Endothelial cell of umbilical vein (primary cell): ENCODE data around the gene CDC42SE2. TPM values are rescaled to one million over a fixed set of nuclear protein-coding genes. Genes with fewer than 3 reads are reported as not detected.

ENCODE experiments used
- BruUV-seq: library from RNA; stranded (reverse); fragments of 400-500 nt; replicated peaks from 2 replicates; lab custom pipeline; 2021; lab: Mats Ljungman, UMichigan
- CTCF ChIA-PET: fragments of 300-600, 350-600 bp; sonication (Branson Sonifier 250); formaldehyde crosslinking; loops from one replicate; lab custom pipeline; 2021; ENCODE audit warnings: antibody characterized with exemption, inconsistent platforms; lab: Charles Lee
- POLR2A ChIA-PET: fragments of 300-600, 350-600 bp; sonication (Branson Sonifier 250); formaldehyde crosslinking; loops from one replicate; lab custom pipeline; 2021; ENCODE audit warnings: antibody characterized with exemption, inconsistent platforms; lab: Charles Lee
- DNase-seq: peaks from one replicate; pipeline ENCODE4 v3.0.0-alpha.2; 2011; ENCODE audit warnings: low read depth, low spot score
- FAIRE-seq: peaks from 2 replicates; lab custom pipeline; 2011; peaks lifted over from hg19 to GRCh38; lab: Jason Lieb, UNC
- H2AFZ ChIP-seq: 2 replicates; pipeline ENCODE4 v1.6.0; 2012; ENCODE audit warnings: low read depth, low read length, control low read depth, inconsistent platforms
- H3K27ac ChIP-seq: 2 replicates; pipeline ENCODE4 v1.5.1; 2011; ENCODE audit warnings: low read depth, mild to moderate bottlenecking, control low read depth, low read length, moderate library complexity; ENCODE audit not compliant: insufficient read depth
- H3K27me3 ChIP-seq, 2 experiments: 2 replicates each; pipeline versions ENCODE4 v1.6.0 to v1.6.1; 2011; ENCODE audit warnings: low read length in 2 of 2, mixed read lengths in 1 of 2; ENCODE audit not compliant: control insufficient read depth in 2 of 2, insufficient read depth in 2 of 2
- H3K36me3 ChIP-seq, 2 experiments: 2 replicates in 1 of 2; 3 replicates in 1 of 2; pipeline ENCODE4 v1.5.1; 2011; ENCODE audit warnings: low read length in 2 of 2, mild to moderate bottlenecking in 1 of 2, moderate library complexity in 1 of 2; ENCODE audit not compliant: control insufficient read depth in 2 of 2, insufficient read depth in 2 of 2; ENCODE audit errors: extremely low read depth in 1 of 2
- H3K4me1 ChIP-seq: 3 replicates; pipeline ENCODE4 v1.5.1; 2011; ENCODE audit warnings: mild to moderate bottlenecking, low read length; ENCODE audit not compliant: control insufficient read depth, insufficient read depth; ENCODE audit errors: extremely low read depth
- H3K4me2 ChIP-seq: 2 replicates; pipeline ENCODE4 v1.6.1; 2011; ENCODE audit warnings: low read length, control low read depth, mixed read lengths; ENCODE audit not compliant: insufficient read depth
- H3K4me3 ChIP-seq, 3 experiments: fragments of 200-600 bp in 1 of 3; sonication (generic), shearing (Covaris generic) in 1 of 3; replicated peaks in 1 of 3; 2 replicates each; pipeline ENCODE4 v1.5.1; 2011 to 2016; ENCODE audit warnings: control low read depth in 3 of 3, low read length in 3 of 3, mild to moderate bottlenecking in 2 of 3, inconsistent platforms in 1 of 3, low read depth in 1 of 3, moderate library complexity in 1 of 3; ENCODE audit not compliant: insufficient read depth in 1 of 3
- H3K79me2 ChIP-seq: 2 replicates; pipeline ENCODE4 v1.6.0; 2012; ENCODE audit warnings: low read length, inconsistent platforms; ENCODE audit not compliant: control insufficient read depth, insufficient read depth
- H3K9ac ChIP-seq: replicated peaks from 2 replicates; pipeline ENCODE3; 2011; ENCODE audit warnings: low read length, control low read depth; ENCODE audit not compliant: insufficient read depth; ENCODE audit errors: extremely low read depth
- H3K9me1 ChIP-seq: replicated peaks from 3 replicates; pipeline ENCODE4 v1.6.0; 2011; ENCODE audit warnings: mild to moderate bottlenecking, low read length; ENCODE audit not compliant: control insufficient read depth, insufficient read depth; ENCODE audit errors: extremely low read depth
- H3K9me3 ChIP-seq: replicated peaks from 2 replicates; pipeline ENCODE4 v1.5.1; 2012; ENCODE audit warnings: low read length, inconsistent platforms; ENCODE audit not compliant: control insufficient read depth, insufficient read depth
- H4K20me1 ChIP-seq: replicated peaks from 2 replicates; pipeline ENCODE3; 2011; ENCODE audit warnings: mild to moderate bottlenecking, low read length; ENCODE audit not compliant: control insufficient read depth, insufficient read depth; ENCODE audit errors: extremely low read depth
- CTCF ChIP-seq, 2 donors: IDR thresholded peaks; 1 replicate in 1 of 2; 2 replicates in 1 of 2; pipeline ENCODE4 v1.5.1; 2011; ENCODE audit warnings: low read length in 2 of 2, mild to moderate bottlenecking in 2 of 2, moderate library complexity in 2 of 2, control low read depth in 1 of 2, inconsistent platforms in 1 of 2, low read depth in 1 of 2; ENCODE audit not compliant: insufficient read depth in 1 of 2; ENCODE audit errors: extremely low read depth in 1 of 2
- EZH2 ChIP-seq: IDR thresholded peaks from 2 replicates; pipeline ENCODE4 v1.6.1; 2012; ENCODE audit warnings: borderline replicate concordance, low read depth, mild to moderate bottlenecking, moderate library complexity, low read length, inconsistent platforms; ENCODE audit not compliant: severe bottlenecking
- FOS ChIP-seq: IDR thresholded peaks from 2 replicates; pipeline ENCODE4 v1.6.1; 2011; ENCODE audit warnings: mild to moderate bottlenecking, low read length, moderate library complexity, borderline replicate concordance; ENCODE audit not compliant: insufficient read depth
- GATA2 ChIP-seq: IDR thresholded peaks from 2 replicates; pipeline ENCODE4 v1.7.0; 2011; ENCODE audit warnings: low read depth, mild to moderate bottlenecking, moderate library complexity, mixed read lengths, low read length; ENCODE audit not compliant: insufficient read length, insufficient read depth
- JUN ChIP-seq: IDR thresholded peaks from 2 replicates; pipeline ENCODE4 v1.6.1; 2011; ENCODE audit warnings: borderline replicate concordance, low read depth; ENCODE audit not compliant: insufficient read length, insufficient read depth
- MYC ChIP-seq: IDR thresholded peaks from one replicate; pipeline ENCODE4 v1.6.1; 2011; ENCODE audit warnings: mild to moderate bottlenecking, low read depth, low read length
- POLR2A ChIP-seq: IDR thresholded peaks from 2 replicates; pipeline ENCODE4 v1.6.1; 2012; ENCODE audit warnings: low read depth, mild to moderate bottlenecking, control low read depth, low read length
- POLR2AphosphoS5 ChIP-seq: IDR thresholded peaks from 2 replicates; pipeline ENCODE4 v1.6.1; 2012; ENCODE audit warnings: low read depth, mild to moderate bottlenecking, control low read depth, low read length, moderate library complexity; ENCODE audit not compliant: insufficient read depth
- dilution Hi-C: fragments of 300-500 bp; cut with MboI; formaldehyde crosslinking; loops from one replicate; pipeline ENCODE4 v1.15.0; 2019; ENCODE audit warnings: low sequenced_read_pairs; ENCODE audit not compliant: extremely low pct_ligation_motif_present
- intact Hi-C: fragments of 100-400 bp; cut with micrococcal nuclease; formaldehyde crosslinking; loops from one replicate; pipeline ENCODE4 v1.10.0; 2022
- polyA plus RNA-seq, 4 experiments: library from polyadenylated mRNA; depleted of rRNA in 3 of 4; stranded (reverse) in 3 of 4; unstranded in 1 of 4; fragments of >200 nt; gene quantifications; 2 replicates each; pipeline versions ENCODE4 v1.2.1 to v1.2.3, GENCODE V29; 2011 to 2012; ENCODE audit warnings: missing spikeins in 1 of 4
- total RNA-seq: library from RNA; stranded (reverse); gene quantifications from 2 replicates; pipeline ENCODE4 v1.2.3, GENCODE V29; 2021

The CDC42SE2 gene
- total and polyA plus RNA-seq, 2 donors (not counting 3 experiments of a cell fraction or from before 2014, with no cell fraction given): 14.7 to 21.9 TPM

GRCh38 chr5:131433109-131433508, 169.3 kb downstream of the CDC42SE2 start:
- no peaks in the 10 kb centered on the region for H4K20me1 ChIP-seq
- H3K9me1 ChIP-seq: no peaks in the 10 kb centered on the region
- no peak overlapping the region for H3K4me2 ChIP-seq
- TF ChIP-seq CTCF (IDR thresholded peaks at IDR 0.05; ENCODE audit: extremely low read depth in 1 of 2, insufficient read depth in 1 of 2, low read depth in 1 of 2, low read length in 2 of 2) (no peak), EZH2 (no peak), POLR2AphosphoS5 (no peak), POLR2A (no peak), JUN (no peak)
- H3K9ac ChIP-seq: no peak overlapping the region
- ChIA-PET POLR2A (no interaction called here), CTCF (no interaction called here)
- H3K27ac ChIP-seq: no peak overlapping the region
- FAIRE-seq (no peak), DNase-seq (no peak)
- intact Hi-C loops (loop anchor here (5.0 kb wide), 1 partner anchor 99 kb away; no protein-coding TSS in a partner anchor), dilution Hi-C loops (no loop called here)
- H3K27me3 ChIP-seq: no peaks in the 10 kb centered on the region
- no peaks in the 10 kb centered on the region for H3K79me2 ChIP-seq
- no peaks in the 10 kb centered on the region for H3K9me3 ChIP-seq
- peaks cover 6 to 9% of the 10 kb centered on the region in 2 experiments for H3K36me3 ChIP-seq
- H3K4me1 ChIP-seq: no peaks in the 10 kb centered on the region
- no TSS peak for BruUV-seq
- no peak overlapping the region for H2AFZ ChIP-seq
- no peak overlapping the region for H3K4me3 ChIP-seq

- H3K9me3 ChIP-seq: no peaks in the 10 kb centered on the region
- H3K36me3 ChIP-seq: peaks cover 4 to 8% of the 10 kb centered on the region in 2 experiments
- H3K27ac ChIP-seq: no peak overlapping the region
- no peak overlapping the region for H3K9ac ChIP-seq
- H3K4me3 ChIP-seq: no peak overlapping the region
- no peaks in the 10 kb centered on the region for H3K79me2 ChIP-seq
- no peak overlapping the region for H3K4me2 ChIP-seq
- ChIA-PET CTCF (interaction anchor here (1.0 kb wide), 1 partner anchor 13 kb away, joined by 4 read pairs; no protein-coding TSS in a partner anchor), POLR2A (no interaction called here)
- no peaks in the 10 kb centered on the region for H4K20me1 ChIP-seq
- no peaks in the 10 kb centered on the region for H3K4me1 ChIP-seq
- no peak overlapping the region for H2AFZ ChIP-seq
- no peaks in the 10 kb centered on the region for H3K9me1 ChIP-seq
- no peak for TF ChIP-seq EZH2
- TF ChIP-seq MYC: no peak
- no peak for TF ChIP-seq POLR2AphosphoS5
- no peak for TF ChIP-seq GATA2
- TF ChIP-seq FOS: no peak
- TF ChIP-seq CTCF (IDR thresholded peaks at IDR 0.05; ENCODE audit: extremely low read depth in 1 of 2, insufficient read depth in 1 of 2, low read depth in 1 of 2, low read length in 2 of 2): no peak
- dilution Hi-C loops: no loop called here
- intact Hi-C loops: no loop called here
- no peak for DNase-seq
- no TSS peak for BruUV-seq
- no peaks in the 10 kb centered on the region for H3K27me3 ChIP-seq
- FAIRE-seq: no peak
Measured at GRCh38 chr5:131436081-131436480, 172.2 kb downstream of the CDC42SE2 start.
